GM21423 (cell line): ENCODE results near the gene CAST.
"Not testable (repeated sequence)": the region's sequence is repeated elsewhere in the genome, so short reads cannot be mapped to it uniquely, and the experiment has no call there.

Experiments
- ATAC-seq: cut with Tn5 transposase; IDR thresholded peaks from one replicate; pipeline ENCODE4 v1.9.1; 2021; ENCODE audit warnings: mild to moderate bottlenecking, moderate library complexity; ENCODE audit not compliant: unreplicated experiment

Gene CAST

GRCh38 chr5:96743805-96744204 lies 81.6 kb downstream of the CAST start:
- ATAC-seq, result no peak

GRCh38 chr5:96744218-96744617 lies 82.0 kb downstream of the CAST start:
- ATAC-seq, result not testable (repeated sequence)

GRCh38 chr5:96745025-96745424 lies 82.8 kb downstream of the CAST start:
- no peak for ATAC-seq

- no peak for ATAC-seq
Observed at GRCh38 chr5:96745844-96746531, 83.8 kb downstream of the CAST start.

- no peak for ATAC-seq
Observed at GRCh38 chr5:96747720-96748119, 85.5 kb downstream of the CAST start.

- no peak for ATAC-seq
Observed at GRCh38 chr5:96750110-96750822, 88.1 kb downstream of the CAST start.

GRCh38 chr5:96751203-96752169 lies 89.3 kb downstream of the CAST start:
- no peak for ATAC-seq

- ATAC-seq, result no peak
Observed at GRCh38 chr5:96752341-96753016, 90.3 kb downstream of the CAST start.

- no peak for ATAC-seq
Observed at GRCh38 chr5:96753017-96753397, 90.8 kb downstream of the CAST start.

GRCh38 chr5:96753848-96754247 lies 91.7 kb downstream of the CAST start:
- ATAC-seq, result no peak

GRCh38 chr5:96755851-96756250 lies 93.7 kb downstream of the CAST start:
- no peak for ATAC-seq

- no peak for ATAC-seq
Observed at GRCh38 chr5:96756985-96757384, 94.8 kb downstream of the CAST start.

GRCh38 chr5:96758621-96759020 lies 96.4 kb downstream of the CAST start:
- ATAC-seq, result no peak

- no peak for ATAC-seq
Observed at GRCh38 chr5:96761618-96762017, 99.4 kb downstream of the CAST start.

- no peak for ATAC-seq
Observed at GRCh38 chr5:96763026-96763425, 100.8 kb downstream of the CAST start.

- ATAC-seq, result no peak
Observed at GRCh38 chr5:96765043-96765442, 102.9 kb downstream of the CAST start.

GRCh38 chr5:96768708-96769251 lies 106.6 kb downstream of the CAST start:
- no peak for ATAC-seq

GRCh38 chr5:96771395-96771794 lies 109.2 kb downstream of the CAST start:
- ATAC-seq, result no peak

GRCh38 chr5:96772111-96772510 lies 109.9 kb downstream of the CAST start:
- ATAC-seq, result no peak

GRCh38 chr5:96772542-96772941 lies 110.4 kb downstream of the CAST start:
- ATAC-seq, result no peak

- no peak for ATAC-seq
Observed at GRCh38 chr5:96775050-96775449, 112.9 kb downstream of the CAST start.
